OCI-LY3 (cell line): ENCODE results near the gene RCAN2.
"Not testable (repeated sequence)": the region's sequence is repeated elsewhere in the genome, so short reads cannot be mapped to it uniquely, and the experiment has no call there.

Experiments
- H2AFZ ChIP-seq: fragments of 200-600, 300-600 bp; shearing (Covaris generic); 2 replicates; pipeline ENCODE4 v1.6.0; 2014; ENCODE audit warnings: antibody characterized with exemption, low read depth, low read length
- H3K27ac ChIP-seq: fragments of 200-600, 300-600 bp; sonication (generic); 2 replicates; pipeline ENCODE4 v1.5.1; 2014; ENCODE audit warnings: mild to moderate bottlenecking, low read length, moderate library complexity, mixed read lengths
- H3K27me3 ChIP-seq: fragments of 200-600, 300-600 bp; sonication (generic); 2 replicates; pipeline ENCODE4 v1.6.1; 2014; ENCODE audit warnings: low read depth, low read length, mixed read lengths
- H3K36me3 ChIP-seq: fragments of 200-600, 300-600 bp; sonication (generic); replicated peaks from 2 replicates; pipeline ENCODE3; 2014; ENCODE audit warnings: low read depth, low read length, mixed read lengths
- H3K4me1 ChIP-seq: fragments of 300-600, 200-600 bp; sonication (generic); 2 replicates; pipeline ENCODE4 v1.6.1; 2014; ENCODE audit warnings: low read length, mixed read lengths
- H3K4me2 ChIP-seq: fragments of 200-600, 300-600 bp; sonication (generic); 2 replicates; pipeline ENCODE4 v1.6.1; 2014; ENCODE audit warnings: low read length, mixed read lengths
- H3K4me3 ChIP-seq: fragments of 300-600, 200-600 bp; sonication (generic); 2 replicates; pipeline ENCODE4 v1.5.1; 2014; ENCODE audit warnings: antibody characterized with exemption, mild to moderate bottlenecking, low read length, moderate library complexity
- H3K79me2 ChIP-seq: fragments of 300-600, 200-600 bp; shearing (Covaris generic); 2 replicates; pipeline ENCODE4 v1.6.1; 2014; ENCODE audit warnings: mild to moderate bottlenecking, low read length, mixed read lengths
- H3K9ac ChIP-seq: fragments of 300-600, 200-600 bp; shearing (Covaris generic); 2 replicates; pipeline ENCODE4 v1.6.0; 2014; ENCODE audit warnings: mild to moderate bottlenecking, low read length, moderate library complexity
- H3K9me3 ChIP-seq: fragments of 200-600, 300-600 bp; shearing (Covaris generic); 2 replicates; pipeline ENCODE4 v1.6.1; 2014; ENCODE audit warnings: low read length, mixed read lengths; ENCODE audit not compliant: insufficient read depth
- H4K20me1 ChIP-seq: fragments of 200-600, 300-600 bp; sonication (generic); 2 replicates; pipeline ENCODE4 v1.6.1; 2016; ENCODE audit warnings: low read length, mixed read lengths; ENCODE audit not compliant: insufficient read depth
- CTCF ChIP-seq: fragments of 200-600, 300-600 bp; sonication (generic); IDR thresholded peaks from 2 replicates; pipeline ENCODE4 v1.5.1; 2014; ENCODE audit warnings: antibody characterized with exemption, low read length, low read depth
- EZH2phosphoT487 ChIP-seq: fragments of 200-600 bp; shearing (Covaris generic); IDR thresholded peaks from 2 replicates; pipeline ENCODE4 v1.6.1; 2018; ENCODE audit warnings: antibody characterized with exemption, mixed run types, low read depth

The RCAN2 gene

GRCh38 chr6:46407776-46408530 lies 83.3 kb downstream of the RCAN2 start:
- Histone ChIP-seq H3K4me3 (no peak overlapping the region), H3K4me1 (peaks cover 14% of the 10 kb centered on the region), H3K9ac (no peak overlapping the region), H3K4me2 (no peak overlapping the region), H3K27ac (no peak overlapping the region), H3K27me3 (no peaks in the 10 kb centered on the region), H4K20me1 (no peaks in the 10 kb centered on the region), H3K36me3 (no peaks in the 10 kb centered on the region), H2AFZ (no peak overlapping the region), H3K9me3 (no peaks in the 10 kb centered on the region), H3K79me2 (no peaks in the 10 kb centered on the region)
- TF ChIP-seq EZH2phosphoT487: no peak
- no peak for TF ChIP-seq CTCF

DNA sequence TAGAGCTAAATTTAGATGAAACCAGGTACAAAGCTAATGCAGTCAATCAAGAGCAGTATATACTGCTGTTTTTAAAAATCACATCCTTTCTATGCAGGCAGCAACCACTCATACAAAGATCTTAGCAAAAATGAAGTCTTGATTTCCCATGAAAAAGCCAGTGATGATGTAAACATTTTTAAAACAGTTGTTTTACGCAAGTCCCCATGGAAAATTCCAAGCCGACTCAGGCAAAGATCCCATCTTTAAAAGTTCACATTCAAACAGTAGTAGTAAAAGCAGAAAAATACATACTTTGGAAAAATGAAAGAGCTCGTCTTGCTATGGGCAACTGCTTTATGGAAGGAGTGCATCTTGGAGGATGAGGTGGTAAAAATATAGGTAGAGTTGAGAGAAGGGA lies 84.0 kb downstream of the RCAN2 start:
- Histone ChIP-seq H3K36me3 (no peaks in the 10 kb centered on the region), H3K4me3 (no peak overlapping the region), H2AFZ (no peak overlapping the region), H3K9ac (no peak overlapping the region), H3K79me2 (no peaks in the 10 kb centered on the region), H4K20me1 (no peaks in the 10 kb centered on the region), H3K27me3 (no peaks in the 10 kb centered on the region), H3K27ac (no peak overlapping the region), H3K4me1 (peaks cover 14% of the 10 kb centered on the region), H3K4me2 (no peak overlapping the region), H3K9me3 (no peaks in the 10 kb centered on the region)
- TF ChIP-seq CTCF: no peak
- no peak for TF ChIP-seq EZH2phosphoT487

GRCh38 chr6:46405620-46406180 lies 85.5 kb downstream of the RCAN2 start:
- not testable (repeated sequence) for H3K4me2 ChIP-seq, H3K4me3 ChIP-seq, H3K36me3 ChIP-seq, H3K27ac ChIP-seq, H3K9ac ChIP-seq, H3K79me2 ChIP-seq, H3K27me3 ChIP-seq, H4K20me1 ChIP-seq, H3K9me3 ChIP-seq, H2AFZ ChIP-seq
- peaks cover 11% of the 10 kb centered on the region for H3K4me1 ChIP-seq

GRCh38 chr6:46400898-46401297 lies 90.4 kb downstream of the RCAN2 start:
- no peak for TF ChIP-seq CTCF
- no peak for TF ChIP-seq EZH2phosphoT487
- Histone ChIP-seq H3K4me2 (no peak overlapping the region), H3K9me3 (no peaks in the 10 kb centered on the region), H2AFZ (no peak overlapping the region), H3K4me3 (no peak overlapping the region), H4K20me1 (no peaks in the 10 kb centered on the region), H3K9ac (no peak overlapping the region), H3K27ac (no peak overlapping the region), H3K27me3 (no peaks in the 10 kb centered on the region), H3K4me1 (peaks cover 7% of the 10 kb centered on the region), H3K79me2 (no peaks in the 10 kb centered on the region), H3K36me3 (no peaks in the 10 kb centered on the region)
